Thyroid gland (tissue), 4 donors: ENCODE measurements around the gene CRABP2.

Source experiments
- POLR2A ChIP-seq, 2 donors: fragments of 450-650 bp; IDR thresholded peaks; one replicate each; pipeline ENCODE4 v1.6.1; 2017; ENCODE audit warnings: antibody characterized with exemption in 2 of 2, mild to moderate bottlenecking in 2 of 2, moderate library complexity in 1 of 2
- TF ChIP-seq, protein P1 (sequence below), 6 experiments: fragments of 200-600 bp in 3 of 6; fragments of 450-650 bp in 3 of 6; sonication (generic) in 3 of 6; IDR thresholded peaks; one replicate each; pipeline ENCODE4 v1.5.1; 2016 to 2019; ENCODE audit warnings: antibody characterized with exemption in 6 of 6, mild to moderate bottlenecking in 2 of 6, inconsistent platforms in 1 of 6, moderate library complexity in 1 of 6

DNA sequence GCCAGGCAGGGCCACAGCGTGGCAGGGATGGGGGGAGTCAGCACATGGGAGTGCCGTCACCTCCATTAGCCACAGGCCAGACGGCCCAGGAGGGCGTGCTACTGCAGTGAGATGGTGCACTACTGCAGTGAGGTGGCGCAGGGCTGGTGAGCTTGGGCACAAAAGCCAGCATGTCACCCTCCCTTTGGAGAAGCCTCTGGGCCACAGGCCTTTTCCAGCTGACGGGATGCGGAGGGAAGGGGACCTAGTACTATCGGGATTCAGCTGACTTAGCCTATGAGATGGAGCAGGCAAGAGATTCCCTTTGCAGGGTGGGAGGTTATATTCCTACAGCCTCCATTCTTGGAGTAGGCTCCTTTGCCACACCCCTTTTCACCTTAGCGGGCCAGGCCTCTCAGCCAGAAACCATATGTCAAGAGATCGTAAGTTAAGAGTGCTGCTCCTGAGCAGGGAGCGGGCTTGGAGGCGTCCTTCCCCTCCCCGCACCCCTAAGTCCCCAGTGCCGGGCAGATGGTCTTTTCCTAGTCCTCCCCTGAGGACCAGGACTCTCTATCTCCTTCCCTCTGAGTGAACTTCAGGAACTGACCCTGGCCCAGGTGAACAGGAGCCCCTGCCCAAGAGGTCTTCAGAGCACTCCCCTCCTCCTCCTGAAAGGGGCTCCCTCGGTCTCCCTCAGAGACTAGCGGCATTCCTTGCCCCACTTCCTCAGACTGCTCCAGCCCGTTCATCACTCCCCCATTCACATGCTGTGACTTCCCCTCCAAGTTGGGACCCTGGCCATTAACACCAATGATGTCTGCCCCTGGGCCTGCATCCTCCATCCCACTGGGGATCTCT, 36.4 kb downstream of the CRABP2 start:
- TF ChIP-seq, protein P1, sequence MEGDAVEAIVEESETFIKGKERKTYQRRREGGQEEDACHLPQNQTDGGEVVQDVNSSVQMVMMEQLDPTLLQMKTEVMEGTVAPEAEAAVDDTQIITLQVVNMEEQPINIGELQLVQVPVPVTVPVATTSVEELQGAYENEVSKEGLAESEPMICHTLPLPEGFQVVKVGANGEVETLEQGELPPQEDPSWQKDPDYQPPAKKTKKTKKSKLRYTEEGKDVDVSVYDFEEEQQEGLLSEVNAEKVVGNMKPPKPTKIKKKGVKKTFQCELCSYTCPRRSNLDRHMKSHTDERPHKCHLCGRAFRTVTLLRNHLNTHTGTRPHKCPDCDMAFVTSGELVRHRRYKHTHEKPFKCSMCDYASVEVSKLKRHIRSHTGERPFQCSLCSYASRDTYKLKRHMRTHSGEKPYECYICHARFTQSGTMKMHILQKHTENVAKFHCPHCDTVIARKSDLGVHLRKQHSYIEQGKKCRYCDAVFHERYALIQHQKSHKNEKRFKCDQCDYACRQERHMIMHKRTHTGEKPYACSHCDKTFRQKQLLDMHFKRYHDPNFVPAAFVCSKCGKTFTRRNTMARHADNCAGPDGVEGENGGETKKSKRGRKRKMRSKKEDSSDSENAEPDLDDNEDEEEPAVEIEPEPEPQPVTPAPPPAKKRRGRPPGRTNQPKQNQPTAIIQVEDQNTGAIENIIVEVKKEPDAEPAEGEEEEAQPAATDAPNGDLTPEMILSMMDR (IDR thresholded peaks at IDR 0.05), result no peak
- TF ChIP-seq POLR2A (IDR thresholded peaks at IDR 0.05), result no peak
